GM18951 (cell line): Measurements from ENCODE around the gene DLX4.

Source experiments
- POLR2A ChIP-seq: IDR thresholded peaks from 4 replicates; pipeline ENCODE4 v1.6.1; 2011; ENCODE audit warnings: mild to moderate bottlenecking; ENCODE audit not compliant: insufficient read length, insufficient read depth; ENCODE audit errors: extremely low read depth
- in situ Hi-C: fragments of 300-500 bp; cut with MboI; formaldehyde crosslinking; loops from one replicate; pipeline ENCODE4 v1.12.0; 2022; ENCODE audit warnings: low sequenced_read_pairs, mixed read lengths, inconsistent platforms; ENCODE audit not compliant: unreplicated experiment

DLX4 gene

DNA sequence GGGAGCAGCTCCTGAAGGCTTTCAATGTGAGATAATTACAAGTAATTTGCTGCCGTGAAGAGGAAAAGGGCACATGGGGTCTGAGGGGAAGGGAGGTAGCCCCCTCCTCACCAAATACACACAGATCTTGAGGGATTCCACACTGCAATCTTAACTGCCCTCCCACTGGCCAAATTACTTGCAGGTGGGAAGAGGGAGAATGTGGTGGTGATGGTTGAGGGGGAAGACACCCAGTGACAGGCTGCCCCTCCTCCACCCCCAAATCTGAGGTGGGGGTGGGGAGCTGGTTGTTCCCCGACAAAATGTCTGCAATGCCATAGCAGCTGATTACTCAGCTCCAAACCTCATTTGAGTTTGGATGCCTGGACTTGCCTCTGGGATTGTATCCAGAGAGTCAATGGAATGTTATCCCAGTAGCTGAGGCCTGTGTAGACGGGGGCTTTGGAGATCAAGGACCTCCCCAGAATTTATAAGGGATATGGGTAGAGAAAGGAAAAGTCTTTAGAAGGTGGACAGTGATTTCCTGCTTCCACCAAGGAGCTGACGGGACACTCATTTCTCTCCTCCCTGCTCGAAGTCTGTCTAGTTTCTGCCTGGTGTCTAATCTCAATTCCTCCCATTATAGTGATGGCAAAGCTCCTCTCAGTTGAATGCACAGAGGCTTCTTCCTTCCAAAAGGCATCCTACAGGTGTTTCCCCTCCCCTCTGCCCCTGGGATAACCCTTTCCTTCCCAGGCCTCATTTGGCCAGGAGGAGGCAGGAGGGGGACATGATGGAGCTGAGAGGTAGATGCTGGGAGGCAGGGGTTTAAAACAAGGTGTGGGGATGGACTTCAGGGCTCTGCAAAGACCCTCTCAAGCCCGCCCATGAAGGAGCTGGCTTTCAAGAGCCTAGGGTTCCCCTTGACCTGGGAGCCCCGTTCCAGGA, 8.7 kb downstream of the DLX4 start:
- in situ Hi-C loops = no loop called here
- TF ChIP-seq POLR2A = no peak

GRCh38 chr17:49978501-49978900, 9.5 kb downstream of the DLX4 start:
- in situ Hi-C loops = no loop called here
- TF ChIP-seq POLR2A = no peak

- in situ Hi-C loops = no loop called here
Measured at GRCh38 chr17:49979748-49980479, 10.9 kb downstream of the DLX4 start.

DNA sequence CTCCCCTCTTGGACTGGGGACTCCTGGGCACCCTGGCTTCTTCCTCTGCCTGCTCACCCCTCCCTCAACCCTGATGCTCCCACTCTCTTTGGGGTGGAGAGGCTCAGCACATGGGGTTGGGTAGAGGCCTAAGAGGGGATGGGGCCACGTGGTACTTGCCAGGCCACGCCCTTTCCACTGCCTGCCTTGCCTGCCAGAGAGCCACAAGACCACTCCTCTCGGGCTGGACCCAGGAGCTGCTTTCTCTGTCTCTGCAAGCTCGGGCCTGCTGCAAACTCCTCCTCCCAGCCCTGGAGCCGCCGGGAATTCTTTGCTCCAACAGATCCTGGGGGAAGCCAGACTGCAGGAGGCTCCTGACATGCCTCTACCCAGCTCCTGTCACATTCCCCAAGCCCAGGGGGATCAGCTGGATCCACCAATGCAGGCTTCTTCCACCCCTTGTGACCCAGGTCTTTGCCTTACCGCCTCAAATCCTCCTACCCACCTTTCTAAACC, 11.8 kb downstream of the DLX4 start:
- in situ Hi-C loops = no loop called here
- no peak for TF ChIP-seq POLR2A

More at GRCh38 chr17:49979748-49980479, 10.9 kb downstream of the DLX4 start:
- no peak for TF ChIP-seq POLR2A

- no peak for TF ChIP-seq POLR2A
- in situ Hi-C loops = no loop called here
Measured at GRCh38 chr17:49984283-49984682, 15.3 kb downstream of the DLX4 start.

DNA sequence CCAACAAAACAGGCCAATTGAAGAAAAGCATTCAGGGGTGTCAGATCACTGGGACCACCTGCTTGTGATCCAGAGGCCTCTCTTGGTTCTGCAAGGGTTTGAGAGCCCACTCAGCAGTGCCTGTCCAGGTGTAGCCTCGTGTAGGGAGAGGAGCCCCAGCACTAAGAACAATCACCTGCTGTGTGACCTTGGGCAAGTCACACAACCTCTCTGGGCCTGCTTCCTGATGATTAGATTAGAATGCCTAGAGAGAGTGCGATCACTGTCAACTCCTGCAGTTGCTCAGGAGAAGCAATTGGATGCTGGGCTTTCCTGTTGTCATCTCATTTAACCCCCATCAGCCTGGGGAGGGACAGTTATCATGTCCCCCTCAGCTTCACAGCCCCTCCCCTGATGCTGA, 15.8 kb downstream of the DLX4 start:
- TF ChIP-seq POLR2A = no peak
- in situ Hi-C loops = no loop called here

GRCh38 chr17:49985310-49985990, 16.5 kb downstream of the DLX4 start:
- TF ChIP-seq POLR2A = no peak
- in situ Hi-C loops = no loop called here

- in situ Hi-C loops = no loop called here
- TF ChIP-seq POLR2A = no peak
Measured at GRCh38 chr17:49986396-49987289, 17.7 kb downstream of the DLX4 start.

GRCh38 chr17:49987290-49987585, 18.2 kb downstream of the DLX4 start:
- no peak for TF ChIP-seq POLR2A
- in situ Hi-C loops = no loop called here

- TF ChIP-seq POLR2A = no peak
- in situ Hi-C loops = no loop called here
Measured at GRCh38 chr17:49987681-49988441, 18.9 kb downstream of the DLX4 start.

GRCh38 chr17:49989518-49989880, 20.5 kb downstream of the DLX4 start:
- no peak for TF ChIP-seq POLR2A
- in situ Hi-C loops = no loop called here

DNA sequence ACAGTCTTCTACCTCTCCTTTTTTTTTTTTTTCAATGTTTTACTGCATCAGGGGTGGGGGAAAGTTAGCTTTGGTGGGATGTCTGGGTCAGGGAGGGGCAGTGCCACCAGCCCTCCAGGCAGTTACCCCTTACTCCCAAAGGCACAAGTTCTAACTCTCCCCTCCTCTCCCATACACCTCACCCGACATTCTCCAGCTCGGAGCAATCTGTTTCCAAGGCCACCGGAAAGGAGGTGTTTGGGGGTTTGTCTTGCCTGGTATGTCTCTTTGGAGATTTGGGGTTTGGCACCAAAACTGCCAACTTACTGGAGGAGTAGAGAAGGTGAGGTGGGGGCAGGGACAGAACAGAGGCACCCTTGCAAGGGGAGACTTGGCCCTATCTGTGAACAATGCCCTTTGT, 21.3 kb downstream of the DLX4 start:
- in situ Hi-C loops = loop anchor here (10.0 kb wide), 1 partner anchor 426 kb away; no protein-coding TSS in a partner anchor
- no peak for TF ChIP-seq POLR2A
